NOMO-1 (cell line): Measurements from ENCODE around the gene TBC1D7.

Experiments used
- DNase-seq, 2 experiments: peaks; one replicate each; lab custom pipeline; 2025; ENCODE audit not compliant: unreplicated experiment in 2 of 2; lab: John Stamatoyannopoulos, UW

The TBC1D7 gene

GRCh38 chr6:13296536-13296997 lies 31.8 kb downstream of the TBC1D7 start:
- DNase-seq = no peak

GRCh38 chr6:13295576-13295975 lies 32.8 kb downstream of the TBC1D7 start:
- no peak for DNase-seq

- DNase-seq = no peak
Measured at GRCh38 chr6:13294499-13295069, 33.8 kb downstream of the TBC1D7 start.

- no peak for DNase-seq
Measured at GRCh38 chr6:13292774-13293173, 35.6 kb downstream of the TBC1D7 start.

- no peak for DNase-seq
Measured at GRCh38 chr6:13290335-13290734, 38.0 kb downstream of the TBC1D7 start.

GRCh38 chr6:13289789-13290318 lies 38.5 kb downstream of the TBC1D7 start:
- DNase-seq = no peak

- no peak for DNase-seq
Measured at GRCh38 chr6:13288969-13289391, 39.4 kb downstream of the TBC1D7 start.

GRCh38 chr6:13288481-13288880 lies 39.9 kb downstream of the TBC1D7 start:
- no peak for DNase-seq

- DNase-seq = no peak
Measured at GRCh38 chr6:13287104-13287503, 41.2 kb downstream of the TBC1D7 start.

GRCh38 chr6:13286181-13286580 lies 42.2 kb downstream of the TBC1D7 start:
- peak in 1 of 2 experiments; percentile 45 for DNase-seq

GRCh38 chr6:13285705-13286104 lies 42.6 kb downstream of the TBC1D7 start:
- DNase-seq = peak in 1 of 2 experiments; percentile 19

GRCh38 chr6:13284646-13285045 lies 43.7 kb downstream of the TBC1D7 start:
- DNase-seq = no peak

- no peak for DNase-seq
Measured at GRCh38 chr6:13283331-13283730, 45.0 kb downstream of the TBC1D7 start.

GRCh38 chr6:13282393-13283069 lies 45.8 kb downstream of the TBC1D7 start:
- no peak for DNase-seq

GRCh38 chr6:13281686-13282085 lies 46.7 kb downstream of the TBC1D7 start:
- DNase-seq = no peak

- no peak for DNase-seq
Measured at GRCh38 chr6:13280254-13280653, 48.1 kb downstream of the TBC1D7 start.

- no peak for DNase-seq
Measured at GRCh38 chr6:13278991-13279390, 49.3 kb downstream of the TBC1D7 start.

- no peak for DNase-seq
Measured at GRCh38 chr6:13278164-13278563, 50.2 kb downstream of the TBC1D7 start.

- no peak for DNase-seq
Measured at GRCh38 chr6:13277231-13277630, 51.1 kb downstream of the TBC1D7 start.

GRCh38 chr6:13275435-13275989 lies 52.8 kb downstream of the TBC1D7 start:
- no peak for DNase-seq

- DNase-seq = no peak
Measured at GRCh38 chr6:13274707-13275434, 53.5 kb downstream of the TBC1D7 start.
